SJSA1 (cell line): ENCODE results near the gene GC. TPM values are rescaled to one million over a fixed set of nuclear protein-coding genes. Genes with fewer than 3 reads are reported as not detected.

Experiments used
- total RNA-seq: library from RNA; depleted of rRNA; stranded (reverse); fragments of >200 nt; shearing (Covaris generic); gene quantifications from 2 replicates; pipeline ENCODE4 v1.2.3, GENCODE V29; 2014; rRNA removed

The GC gene
- total RNA-seq, 1 experiment from 2014 or later = not detected

Other genes with a start within 250 kb of the GC start
- gene NPFFR2, start 247.9 kb upstream of the GC start, total RNA-seq = not detected in 2 replicates